AG04449 (cell line): ENCODE data around the gene ART1.
A peak's percentile ranks its signal among the peaks of the same experiment; 100 is the strongest.

ENCODE experiments used
- CTCF ChIA-PET: fragments of 350-600 bp; formaldehyde crosslinking; extraction: SDS; loops from one replicate; lab custom pipeline; 2021; ENCODE audit warnings: antibody characterized with exemption; lab: Yijun Ruan, JAX
- POLR2A ChIA-PET: fragments of 400-600, 350-600 bp; formaldehyde crosslinking; extraction: SDS; loops from one replicate; lab custom pipeline; 2020; ENCODE audit warnings: antibody characterized with exemption, inconsistent platforms; lab: Yijun Ruan, JAX
- DNase-seq: peaks from one replicate; pipeline ENCODE4 v3.0.0-alpha.2; 2010; ENCODE audit warnings: low read depth, low spot score
- H3K4me3 ChIP-seq: 2 replicates; pipeline ENCODE4 v1.5.1; 2011; ENCODE audit warnings: low read depth, mild to moderate bottlenecking, control low read depth, low read length
- CTCF ChIP-seq: IDR thresholded peaks from one replicate; pipeline ENCODE4 v1.5.1; 2011; ENCODE audit warnings: mild to moderate bottlenecking, moderate library complexity, low read length, control low read depth, inconsistent platforms; ENCODE audit not compliant: insufficient read depth; ENCODE audit errors: missing control alignments

Gene ART1

GRCh38 chr11:3667149-3668035, 22.5 kb downstream of the ART1 start:
- no peak overlapping the region for H3K4me3 ChIP-seq
- TF ChIP-seq CTCF, result no peak
- no peak for DNase-seq
- ChIA-PET POLR2A (no interaction called here), CTCF (interaction anchor here (0.7 kb wide), 1 partner anchor 10 kb away, joined by 3 read pairs; no protein-coding TSS in a partner anchor)

- ChIA-PET POLR2A (no interaction called here), CTCF (no interaction called here)
- TF ChIP-seq CTCF, result no peak
- no peak overlapping the region for H3K4me3 ChIP-seq
- DNase-seq, result no peak
Measured at GRCh38 chr11:3669128-3669527, 24.2 kb downstream of the ART1 start.

GRCh38 chr11:3669742-3670183, 24.8 kb downstream of the ART1 start:
- ChIA-PET POLR2A (no interaction called here), CTCF (no interaction called here)
- no peak for TF ChIP-seq CTCF
- no peak for DNase-seq
- H3K4me3 ChIP-seq, result no peak overlapping the region

GRCh38 chr11:3671334-3672254, 26.7 kb downstream of the ART1 start, which contains the start of gene CHRNA10:
TSS of gene CHRNA10 (minus strand) at chr11:3671384. CDS start at chr11:3671312, 72 bp downstream.
- POLR2A ChIA-PET, result no interaction called here
- TF ChIP-seq CTCF, result no peak
- DNase-seq, result no peak
- CTCF ChIA-PET, result interaction anchor here (0.9 kb wide), 1 partner anchor 178 kb away, joined by 3 read pairs; no protein-coding TSS in a partner anchor
- no peak within 1 kb of the TSS for H3K4me3 ChIP-seq

- TF ChIP-seq CTCF, result no peak
- ChIA-PET CTCF (interaction anchor here (0.6 kb wide), 1 partner anchor 65 kb away, joined by 3 read pairs; no protein-coding TSS in a partner anchor), POLR2A (interaction anchor here (1.2 kb wide), 1 partner anchor 124 kb away, joined by 3 read pairs; the partner anchor contains the start of gene NUP98)
- peak; percentile 31 for DNase-seq
- H3K4me3 ChIP-seq, result no peak overlapping the region
Measured at GRCh38 chr11:3674189-3674588, 29.3 kb downstream of the ART1 start.
